Amniotic epithelial cell (primary cell): ENCODE data around the gene RGPD5.
"Not testable (repeated sequence)": the region's sequence is repeated elsewhere in the genome, so short reads cannot be mapped to it uniquely, and the experiment has no call there.

Source experiments
- DNase-seq: peaks from one replicate; pipeline ENCODE4 v3.0.0-alpha.2; 2010; ENCODE audit warnings: low read depth

Gene RGPD5

DNA sequence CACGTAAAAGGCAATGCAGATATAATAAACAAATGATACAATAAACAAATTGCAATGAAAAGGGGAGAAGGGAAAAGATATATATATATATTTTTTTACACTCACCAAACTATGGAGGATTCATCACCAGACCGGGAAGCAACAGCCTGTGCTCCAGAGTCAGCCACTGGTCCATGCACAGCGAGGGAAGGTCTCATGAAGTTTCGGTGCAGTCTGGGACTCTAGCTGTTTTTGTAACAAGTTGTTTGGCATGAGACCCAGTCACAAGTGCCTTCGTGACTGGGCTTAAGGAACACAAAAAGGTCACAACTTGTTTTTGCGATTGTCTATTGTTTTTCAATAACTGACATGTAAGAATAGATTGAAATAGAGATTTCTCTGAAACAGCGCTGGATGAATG, 99.6 kb downstream of the RGPD5 start:
- DNase-seq: not testable (repeated sequence)

DNA sequence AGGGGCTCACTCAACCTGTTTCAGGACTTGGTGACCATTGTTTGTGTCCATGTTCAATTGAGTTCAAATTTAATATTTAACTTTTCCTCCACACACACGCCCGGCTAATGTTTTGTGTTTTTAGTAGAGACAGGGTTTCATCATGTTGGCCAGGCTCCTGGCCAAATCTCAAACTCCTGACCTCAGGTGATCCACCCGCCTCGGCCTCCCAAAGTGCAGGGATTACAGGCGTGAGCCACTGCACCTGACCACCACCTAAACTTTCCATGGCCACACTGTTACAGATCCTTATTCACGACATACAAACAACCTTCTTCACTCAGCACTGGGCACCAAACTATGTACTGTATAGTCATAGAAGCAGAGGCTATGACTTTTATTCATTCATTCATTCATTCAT, 100.0 kb downstream of the RGPD5 start:
- not testable (repeated sequence) for DNase-seq

DNA sequence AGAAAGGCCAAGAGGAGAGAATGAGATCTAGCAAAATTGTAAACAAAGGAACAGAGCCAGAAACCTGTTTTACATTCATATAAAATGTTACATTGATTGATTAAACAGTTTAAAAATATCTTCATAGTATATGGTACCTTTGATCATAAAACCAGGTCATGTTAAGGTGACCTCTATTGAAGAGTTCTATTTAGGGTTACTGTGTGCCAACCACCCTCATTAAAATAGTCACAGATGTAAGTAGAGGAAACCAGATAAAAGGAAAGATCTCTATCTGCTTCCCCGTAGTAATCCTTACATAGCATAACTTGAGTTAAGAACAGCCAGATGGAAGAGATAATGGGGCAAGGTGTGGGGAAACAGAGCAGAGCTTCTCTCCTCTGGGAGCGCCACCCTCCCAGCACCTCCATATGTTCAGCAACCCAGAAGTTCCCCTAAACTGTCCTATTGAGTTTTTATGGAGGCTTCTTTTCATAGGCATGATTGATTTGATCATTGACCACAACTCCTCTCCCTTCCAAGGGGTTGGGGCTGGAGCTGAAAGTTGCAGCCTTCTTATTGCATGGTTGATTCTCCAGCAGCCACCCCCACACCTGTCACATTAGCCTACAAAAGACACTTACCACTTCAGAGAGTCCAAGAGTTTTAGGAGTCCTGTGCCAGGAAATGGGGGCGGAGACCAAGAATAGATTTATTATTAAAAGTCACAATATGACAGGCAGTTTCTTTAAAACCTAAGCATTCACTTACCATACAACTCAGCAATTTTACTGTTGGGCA, 101.2 kb downstream of the RGPD5 start:
- not testable (repeated sequence) for DNase-seq

DNA sequence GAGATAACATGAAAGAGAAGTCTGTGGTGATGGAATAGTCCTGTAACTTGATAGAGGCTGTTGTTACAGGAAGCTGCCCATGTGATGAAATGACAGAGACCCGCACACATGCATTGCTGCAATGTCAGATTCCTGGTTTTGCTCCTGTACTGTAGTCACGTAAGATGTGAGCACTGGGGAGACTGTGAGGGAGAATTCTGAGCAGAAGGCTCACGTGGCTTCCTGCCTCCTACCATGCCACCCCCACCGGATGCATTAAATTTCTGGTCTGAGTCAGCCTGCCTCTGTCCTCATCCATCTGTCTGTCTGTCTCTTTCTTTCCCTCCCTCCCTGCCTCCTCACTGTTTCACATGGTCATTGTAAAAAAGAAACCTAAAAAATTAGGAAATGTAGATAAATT, 102.1 kb downstream of the RGPD5 start:
- not testable (repeated sequence) for DNase-seq

DNA sequence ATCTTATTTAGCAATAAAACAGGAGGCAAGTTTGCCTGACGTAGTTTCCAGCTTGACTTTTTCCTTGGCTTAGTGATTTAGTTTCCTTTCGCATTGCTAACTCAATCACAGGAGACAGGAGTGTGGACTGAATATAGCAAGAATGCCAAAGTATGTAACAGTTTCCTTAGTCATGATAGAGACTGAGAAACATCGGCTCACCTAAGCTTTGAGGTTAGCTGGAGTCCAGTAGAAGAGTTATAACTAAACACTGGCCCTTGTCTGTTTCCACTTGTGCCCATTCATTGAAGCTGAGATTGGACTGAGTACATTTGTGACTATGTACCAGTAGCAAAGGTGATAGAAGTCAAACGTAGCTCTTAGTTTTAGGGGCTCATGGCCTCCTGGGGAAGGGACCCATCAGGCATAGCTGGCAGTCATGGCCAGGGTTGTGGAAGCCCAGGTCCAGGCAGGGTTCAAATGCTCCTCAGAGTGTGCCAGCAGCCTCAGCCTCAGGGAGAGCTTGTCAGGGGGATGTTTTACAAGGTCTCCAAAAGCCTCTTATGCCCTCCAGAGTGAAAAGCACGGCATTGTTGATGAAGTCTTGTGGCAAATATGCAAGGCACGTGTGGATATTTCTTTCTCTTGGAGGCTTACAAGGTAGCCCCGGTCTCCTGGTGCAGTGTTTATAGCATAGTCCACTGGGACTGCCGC, 103.8 kb downstream of the RGPD5 start:
- DNase-seq: not testable (repeated sequence)

DNA sequence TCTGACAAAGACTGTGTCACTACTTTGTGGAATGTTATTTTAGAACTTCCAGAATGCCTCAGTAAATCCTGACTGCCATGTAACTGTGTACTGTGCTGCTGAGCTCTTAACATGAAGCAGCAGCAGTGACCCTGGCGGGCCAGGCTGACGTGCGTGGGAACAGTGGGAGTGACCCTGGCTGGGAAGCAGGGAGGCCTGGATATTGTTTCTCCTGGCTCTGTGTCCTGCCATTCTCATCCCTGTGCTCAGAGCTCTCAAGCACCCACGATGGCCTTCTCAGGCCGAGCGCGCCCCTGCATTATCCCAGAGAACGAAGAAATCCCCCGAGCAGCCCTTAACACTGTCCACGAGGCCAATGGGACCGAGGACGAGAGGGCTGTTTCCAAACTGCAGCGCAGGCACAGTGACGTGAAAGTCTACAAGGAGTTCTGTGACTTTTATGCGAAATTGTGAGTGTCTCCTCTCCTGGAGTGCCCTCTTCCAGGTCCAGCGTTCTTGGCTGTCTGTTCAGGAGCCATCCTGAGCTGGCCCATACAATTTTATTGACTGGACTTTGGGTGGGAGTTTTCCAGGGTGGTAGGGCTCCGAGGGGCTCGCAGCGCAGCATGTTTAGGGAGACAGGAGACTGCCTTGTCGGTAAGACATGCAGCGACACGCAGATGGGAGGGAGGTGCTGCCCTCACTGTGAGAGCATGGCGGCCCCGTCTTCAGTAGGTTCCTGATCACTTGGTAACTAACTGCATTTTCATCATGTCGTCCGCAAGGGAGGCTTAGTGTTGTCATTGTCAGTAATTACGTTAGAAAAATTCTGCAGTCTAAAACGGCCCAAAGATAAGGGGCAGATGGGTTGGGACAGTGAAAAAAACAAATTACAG, 104.6 kb downstream of the RGPD5 start, which contains the start of gene LIMS3:
Gene LIMS3 (plus strand): TSS at position 227 of the 875 bp plus-strand sequence. CDS start 41 bp downstream, at position 268.
- DNase-seq: not testable (repeated sequence)

DNA sequence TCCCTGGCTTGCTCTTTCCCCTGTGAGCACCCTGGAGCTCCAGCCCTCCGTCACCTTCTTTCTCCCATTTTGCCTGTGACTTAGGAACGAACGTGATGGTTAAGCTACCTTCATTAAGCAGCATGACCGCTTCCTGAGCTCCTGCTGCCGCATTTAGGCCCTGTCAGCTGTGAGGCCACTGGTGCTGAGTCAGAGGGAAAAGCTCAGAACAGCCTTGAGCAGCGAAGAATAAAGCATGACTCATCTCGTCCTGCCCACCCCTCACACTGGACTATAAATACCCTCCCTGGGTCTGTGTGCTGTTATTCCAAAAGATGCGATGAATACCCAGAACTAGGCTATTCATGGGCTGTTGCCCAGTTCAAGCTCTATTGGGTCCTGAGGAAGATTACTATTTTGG, 111.7 kb downstream of the RGPD5 start:
- not testable (repeated sequence) for DNase-seq
